22Rv1 (cell line): Measurements from ENCODE around the gene ERF.

Source experiments
- H3K27ac ChIP-seq: fragments of 450-650 bp; 2 replicates; pipeline ENCODE4 v1.5.1; 2017
- ZFX ChIP-seq: fragments of 450-650 bp; IDR thresholded peaks from 2 replicates; pipeline ENCODE4 v1.6.1; 2017; ENCODE audit warnings: antibody characterized with exemption, borderline replicate concordance
- TF ChIP-seq, protein P1 (sequence below): fragments of 450-650 bp; IDR thresholded peaks from 2 replicates; pipeline ENCODE4 v1.5.1; 2017; ENCODE audit warnings: mild to moderate bottlenecking

Gene ERF

GRCh38 chr19:42229301-42229854 lies 25.6 kb downstream of the ERF start:
- TF ChIP-seq, protein P1, sequence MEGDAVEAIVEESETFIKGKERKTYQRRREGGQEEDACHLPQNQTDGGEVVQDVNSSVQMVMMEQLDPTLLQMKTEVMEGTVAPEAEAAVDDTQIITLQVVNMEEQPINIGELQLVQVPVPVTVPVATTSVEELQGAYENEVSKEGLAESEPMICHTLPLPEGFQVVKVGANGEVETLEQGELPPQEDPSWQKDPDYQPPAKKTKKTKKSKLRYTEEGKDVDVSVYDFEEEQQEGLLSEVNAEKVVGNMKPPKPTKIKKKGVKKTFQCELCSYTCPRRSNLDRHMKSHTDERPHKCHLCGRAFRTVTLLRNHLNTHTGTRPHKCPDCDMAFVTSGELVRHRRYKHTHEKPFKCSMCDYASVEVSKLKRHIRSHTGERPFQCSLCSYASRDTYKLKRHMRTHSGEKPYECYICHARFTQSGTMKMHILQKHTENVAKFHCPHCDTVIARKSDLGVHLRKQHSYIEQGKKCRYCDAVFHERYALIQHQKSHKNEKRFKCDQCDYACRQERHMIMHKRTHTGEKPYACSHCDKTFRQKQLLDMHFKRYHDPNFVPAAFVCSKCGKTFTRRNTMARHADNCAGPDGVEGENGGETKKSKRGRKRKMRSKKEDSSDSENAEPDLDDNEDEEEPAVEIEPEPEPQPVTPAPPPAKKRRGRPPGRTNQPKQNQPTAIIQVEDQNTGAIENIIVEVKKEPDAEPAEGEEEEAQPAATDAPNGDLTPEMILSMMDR: no peak
- TF ChIP-seq ZFX: no peak
- H3K27ac ChIP-seq: peak overlapping the region; percentile 15; the same call in 1 of the 2 replicates

DNA sequence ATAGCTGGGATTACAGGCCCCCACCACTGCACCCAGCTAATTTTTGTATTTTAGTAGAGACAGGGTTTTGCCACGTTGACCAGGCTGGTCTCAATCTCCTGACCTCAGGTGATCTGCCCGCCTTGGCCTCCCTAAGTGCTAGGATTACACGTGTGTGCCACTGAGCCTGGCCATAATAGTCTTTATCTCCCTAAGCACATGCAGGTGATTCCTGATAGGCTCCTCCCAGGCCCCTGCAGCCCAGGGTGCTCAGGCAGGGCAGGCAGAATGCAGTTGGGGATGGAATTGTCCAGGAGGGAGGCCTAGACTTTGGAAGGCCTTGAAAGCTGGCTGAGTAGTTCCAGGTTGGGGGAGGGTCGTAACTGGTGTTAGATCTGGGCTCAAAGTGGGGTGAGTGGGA lies 26.3 kb downstream of the ERF start:
- H3K27ac ChIP-seq: no peak overlapping the region
- TF ChIP-seq, protein P1: no peak
- TF ChIP-seq ZFX: no peak

GRCh38 chr19:42226886-42227285 lies 28.0 kb downstream of the ERF start:
- no peak for TF ChIP-seq ZFX
- TF ChIP-seq, protein P1: no peak
- H3K27ac ChIP-seq: no peak overlapping the region

GRCh38 chr19:42225718-42226292 lies 29.1 kb downstream of the ERF start:
- H3K27ac ChIP-seq: no peak overlapping the region
- TF ChIP-seq, protein P1: no peak
- TF ChIP-seq ZFX: no peak

DNA sequence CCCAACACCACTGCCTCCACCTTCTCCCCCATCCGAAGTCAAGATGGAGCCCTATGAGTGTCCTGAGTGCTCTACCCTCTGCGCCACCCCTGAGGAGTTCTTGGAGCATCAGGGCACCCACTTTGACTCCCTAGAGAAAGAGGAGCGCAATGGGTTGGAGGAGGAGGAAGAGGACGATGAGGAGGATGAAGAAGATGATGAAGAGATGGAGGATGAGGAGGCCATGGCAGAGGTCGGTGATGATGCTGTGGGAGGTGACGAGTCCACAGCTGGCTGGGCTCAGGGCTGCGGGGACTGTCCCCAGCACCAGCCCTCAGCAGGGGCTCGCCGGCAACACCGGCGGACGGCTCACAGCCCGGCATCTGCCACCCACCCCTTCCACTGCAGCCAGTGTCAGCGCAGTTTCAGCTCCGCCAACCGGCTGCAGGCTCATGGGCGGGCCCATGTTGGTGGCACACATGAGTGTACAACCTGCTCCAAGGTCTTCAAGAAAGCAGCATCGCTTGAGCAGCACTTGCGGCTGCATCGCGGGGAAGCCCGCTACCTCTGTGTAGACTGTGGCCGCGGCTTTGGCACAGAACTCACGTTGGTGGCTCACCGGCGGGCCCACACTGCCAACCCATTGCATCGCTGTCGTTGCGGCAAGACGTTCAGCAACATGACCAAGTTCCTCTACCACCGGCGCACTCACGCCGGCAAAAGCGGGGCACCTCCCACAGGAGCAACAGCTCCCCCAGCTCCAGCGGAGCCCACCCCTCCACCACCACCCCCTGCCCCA lies 29.8 kb downstream of the ERF start:
- no peak overlapping the region for H3K27ac ChIP-seq
- no peak for TF ChIP-seq ZFX
- TF ChIP-seq, protein P1: no peak

GRCh38 chr19:42220751-42221097 lies 34.2 kb downstream of the ERF start:
- H3K27ac ChIP-seq: peak overlapping the region; percentile 77
- TF ChIP-seq, protein P1: no peak
